GM23248 (cell line): ENCODE results near the gene PCMTD2.

Experiments
- EZH2 ChIP-seq: fragments of 200-600 bp; sonication (generic); IDR thresholded peaks from 2 replicates; pipeline ENCODE4 v1.6.1; 2018; ENCODE audit warnings: antibody characterized with exemption, mild to moderate bottlenecking; ENCODE audit not compliant: insufficient read depth, poor library complexity, severe bottlenecking
- EZH2phosphoT487 ChIP-seq: fragments of 200-600 bp; sonication (generic); IDR thresholded peaks from 2 replicates; pipeline ENCODE4 v1.6.1; 2018; ENCODE audit warnings: antibody characterized with exemption, moderate library complexity, mild to moderate bottlenecking, low read depth; ENCODE audit not compliant: insufficient read depth

- TF ChIP-seq EZH2 (no peak), EZH2phosphoT487 (no peak)
These were observed 12.6 kb upstream of the PCMTD2 start for GRCh38 chr20:64242797-64243475.
